Stimulated activated CD8-positive, alpha-beta memory T cell treated with anti-CD3 and anti-CD28 coated beads, Interleukin-12 subunit alpha, Interleukin-12 subunit beta, amount 100 ng/mL, for 1 hour (primary cell): ENCODE measurements around the gene MAD2L1.

Experiments used
- DNase-seq: peaks from one replicate; pipeline ENCODE4 v3.0.0-alpha.2; 2020; ENCODE audit warnings: low read depth

The MAD2L1 gene

GRCh38 chr4:120057416-120057815 is 9.2 kb downstream of the MAD2L1 start:
- no peak for DNase-seq

- no peak for DNase-seq
Measured at GRCh38 chr4:120056246-120056645, 10.4 kb downstream of the MAD2L1 start.

GRCh38 chr4:120055795-120056194 is 10.9 kb downstream of the MAD2L1 start:
- DNase-seq, result no peak

- DNase-seq, result no peak
Measured at GRCh38 chr4:120055162-120055561, 11.5 kb downstream of the MAD2L1 start.

GRCh38 chr4:120053911-120054310 is 12.7 kb downstream of the MAD2L1 start:
- no peak for DNase-seq

- no peak for DNase-seq
Measured at GRCh38 chr4:120052856-120053255, 13.8 kb downstream of the MAD2L1 start.

GRCh38 chr4:120051253-120051652 is 15.4 kb downstream of the MAD2L1 start:
- no peak for DNase-seq

- peak; percentile 57 for DNase-seq
Measured at GRCh38 chr4:120049732-120050494, 16.7 kb downstream of the MAD2L1 start.

- DNase-seq, result no peak
Measured at GRCh38 chr4:120043828-120044227, 22.8 kb downstream of the MAD2L1 start.

- DNase-seq, result no peak
Measured at GRCh38 chr4:120037411-120037810, 29.2 kb downstream of the MAD2L1 start.

GRCh38 chr4:120034913-120035312 is 31.7 kb downstream of the MAD2L1 start:
- no peak for DNase-seq

- DNase-seq, result no peak
Measured at GRCh38 chr4:120026853-120027252, 39.8 kb downstream of the MAD2L1 start.

GRCh38 chr4:120025516-120025915 is 41.1 kb downstream of the MAD2L1 start:
- DNase-seq, result no peak

- no peak for DNase-seq
Measured at GRCh38 chr4:120018786-120019185, 47.9 kb downstream of the MAD2L1 start.

GRCh38 chr4:120017939-120018692 is 48.5 kb downstream of the MAD2L1 start:
- no peak for DNase-seq

- no peak for DNase-seq
Measured at GRCh38 chr4:120011725-120012124, 54.9 kb downstream of the MAD2L1 start.

GRCh38 chr4:120010646-120011045 is 56.0 kb downstream of the MAD2L1 start:
- no peak for DNase-seq

GRCh38 chr4:120009731-120010130 is 56.9 kb downstream of the MAD2L1 start:
- no peak for DNase-seq

GRCh38 chr4:120008957-120009356 is 57.7 kb downstream of the MAD2L1 start:
- no peak for DNase-seq

- no peak for DNase-seq
Measured at GRCh38 chr4:120007896-120008436, 58.7 kb downstream of the MAD2L1 start.

GRCh38 chr4:120007191-120007871 is 59.3 kb downstream of the MAD2L1 start:
- DNase-seq, result no peak
